HG03108 (cell line): ENCODE measurements around the gene UMOD.

Source experiments
- ATAC-seq: cut with Tn5 transposase; IDR thresholded peaks from one replicate; pipeline ENCODE4 v1.9.1; 2021; ENCODE audit warnings: moderate library complexity; ENCODE audit not compliant: unreplicated experiment

Gene UMOD

DNA sequence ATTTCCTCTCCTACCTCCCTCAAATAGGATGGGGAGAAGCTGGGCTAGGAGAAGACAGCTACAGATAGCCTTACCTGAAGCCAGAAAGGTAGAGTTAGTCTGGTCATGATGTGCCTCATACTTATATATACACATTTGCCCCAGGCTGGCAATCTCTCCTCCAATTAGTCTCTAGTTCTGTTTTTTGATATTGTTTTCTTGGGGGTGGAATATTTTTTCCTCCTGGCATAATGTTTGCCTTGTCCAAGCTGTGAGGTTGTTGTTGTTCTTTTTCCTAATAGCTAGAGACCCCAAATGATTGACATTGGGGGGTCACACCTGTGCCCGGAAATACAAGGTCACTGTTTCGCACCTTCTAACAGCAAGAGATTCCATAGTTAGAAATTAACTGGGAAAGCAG, at the start of gene UMOD:
UMOD (minus strand) TSS at position 101 of the 400 bp plus-strand sequence. CDS start 1,978 bp downstream, outside the sequence.
- no peak for ATAC-seq

DNA sequence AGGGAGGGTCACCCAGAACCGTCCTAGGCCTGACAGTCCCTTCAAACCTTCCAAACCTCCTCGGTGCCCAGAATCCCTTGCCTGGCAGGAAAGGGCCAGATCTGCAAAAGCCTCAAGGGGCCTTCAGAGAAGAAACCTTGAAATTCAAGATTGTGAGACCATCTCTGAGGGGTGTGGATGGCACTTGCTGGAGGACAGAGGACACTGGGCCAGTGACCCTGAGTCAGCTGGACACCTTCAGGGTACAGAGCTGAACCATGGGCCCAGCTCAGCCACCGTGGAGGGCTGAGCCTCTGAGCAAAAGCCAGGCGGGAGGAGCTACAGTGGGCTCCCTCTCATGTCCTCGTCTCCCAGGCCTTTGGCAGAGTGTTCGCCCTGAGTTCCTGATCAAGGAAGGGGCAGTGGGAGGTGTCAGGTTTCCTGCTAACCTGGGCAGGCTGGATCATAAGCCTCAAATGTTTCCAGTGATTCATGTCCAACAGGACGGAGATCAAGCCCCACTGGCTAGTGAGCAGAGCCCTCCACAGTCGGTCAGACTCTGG, 49.0 kb upstream of the UMOD start:
- ATAC-seq: no peak

DNA sequence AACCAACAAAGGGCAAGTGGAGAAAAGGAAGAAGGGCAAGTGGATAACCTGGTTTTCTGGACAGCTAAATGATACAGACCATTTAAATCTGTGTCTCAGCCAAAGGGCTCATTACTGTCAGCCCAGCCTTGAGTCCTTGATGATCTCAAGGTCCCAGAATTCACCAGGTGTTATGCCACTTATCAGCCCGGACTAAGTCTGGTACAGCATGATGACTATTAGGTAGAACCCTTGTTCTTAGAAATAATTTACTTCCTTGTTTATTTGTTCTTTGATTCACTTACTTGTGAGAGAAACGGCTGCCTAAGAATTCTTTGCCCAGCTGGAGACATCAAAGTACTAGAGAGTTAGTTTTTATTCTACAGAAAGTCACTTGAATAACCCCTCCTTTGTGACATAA, 48.6 kb upstream of the UMOD start:
- no peak for ATAC-seq

DNA sequence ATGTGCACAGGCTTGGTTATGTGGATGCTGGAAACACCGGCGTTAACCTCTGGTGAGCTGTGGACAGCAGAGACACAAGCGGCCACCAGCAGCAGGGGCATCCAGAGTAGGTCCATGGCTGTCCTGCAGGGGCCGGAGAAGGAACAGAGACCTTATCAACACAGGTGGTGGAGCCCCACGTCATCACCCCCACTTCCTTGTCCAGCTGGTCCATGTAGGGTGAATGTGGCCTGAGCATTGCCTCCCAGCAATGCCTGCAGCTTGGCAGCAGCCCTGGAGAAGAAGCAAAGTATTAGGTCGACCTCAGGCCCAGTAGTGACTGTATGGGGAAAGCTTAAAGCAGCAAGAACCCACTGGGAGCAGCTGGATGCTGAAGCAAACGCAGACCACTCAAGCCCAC, 46.7 kb upstream of the UMOD start:
- no peak for ATAC-seq

DNA sequence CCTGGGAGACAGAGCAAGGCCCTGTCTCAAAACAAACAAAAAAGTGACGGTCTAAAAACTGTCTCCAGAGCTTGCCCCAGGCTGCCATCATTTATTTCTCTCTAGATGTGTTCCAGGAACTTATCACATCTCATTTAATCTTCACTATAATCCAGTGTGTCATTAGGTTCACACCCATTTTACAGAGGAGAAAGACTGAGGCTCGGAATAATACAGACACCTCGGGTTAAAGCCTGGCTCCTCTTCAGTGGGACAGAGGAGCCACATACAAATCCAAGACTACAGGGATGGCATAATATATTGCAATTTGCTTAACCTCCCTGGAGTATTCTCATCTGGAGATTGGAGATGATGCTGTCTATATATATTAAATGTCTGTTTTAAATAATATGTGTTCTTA, 46.1 kb upstream of the UMOD start:
- no peak for ATAC-seq

DNA sequence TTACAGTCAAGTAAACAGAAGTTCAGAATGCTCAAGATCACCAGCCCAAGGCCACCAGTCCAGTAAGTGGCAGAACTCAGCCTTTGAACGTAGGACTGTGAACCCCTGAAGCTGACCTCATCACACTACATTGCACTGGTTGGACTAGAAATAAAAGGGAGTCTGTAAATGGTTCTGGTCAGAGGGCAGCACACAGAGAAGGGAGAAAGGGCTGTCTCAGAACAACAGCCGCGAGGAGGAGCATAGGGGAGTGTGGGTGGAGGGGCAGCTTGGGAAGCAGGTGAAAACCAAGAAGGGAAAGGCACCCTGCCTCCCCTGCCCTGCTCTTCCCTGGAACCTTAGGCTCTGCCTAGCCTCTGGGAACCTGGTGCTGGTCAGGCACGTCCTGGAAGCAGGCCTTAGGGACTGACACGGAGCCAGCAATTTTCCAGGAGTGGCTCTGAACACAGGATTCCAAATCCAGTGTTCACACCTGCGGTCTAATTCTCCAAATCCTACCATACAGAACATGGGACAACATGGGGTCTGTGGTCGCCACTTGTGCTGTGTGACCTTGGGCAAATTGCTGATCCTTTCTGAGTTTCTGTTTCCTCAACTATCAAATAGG, 45.1 kb upstream of the UMOD start:
- no peak for ATAC-seq

DNA sequence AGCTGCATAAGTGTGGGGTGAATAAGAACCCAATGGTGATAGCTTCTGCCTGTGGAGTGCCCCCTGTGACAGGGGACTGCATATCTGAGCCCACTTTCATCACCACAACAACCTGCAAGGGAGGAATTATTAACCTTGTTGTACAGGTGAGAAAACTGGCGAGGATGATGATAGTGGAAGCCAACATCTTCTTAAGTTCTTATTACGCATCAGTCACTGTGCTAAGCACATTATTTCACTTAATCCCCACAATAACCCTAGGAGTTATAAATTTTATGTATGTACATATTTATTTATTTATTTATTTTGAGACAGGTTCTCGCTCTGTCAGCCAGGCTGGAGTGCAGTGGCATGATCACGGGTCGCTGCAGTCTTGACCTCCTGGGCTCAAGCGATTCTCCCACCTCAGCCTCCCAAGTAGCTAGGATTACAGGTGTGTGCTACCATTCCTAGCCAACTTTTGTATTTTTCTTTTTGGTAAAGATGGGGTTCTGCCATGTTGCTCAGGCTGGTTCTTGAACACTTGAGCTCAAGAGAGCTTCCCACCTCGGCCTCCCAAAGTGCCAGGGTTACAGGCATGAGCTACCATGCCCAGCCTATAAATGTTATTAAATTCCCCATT, 44.4 kb upstream of the UMOD start:
- ATAC-seq: no peak

DNA sequence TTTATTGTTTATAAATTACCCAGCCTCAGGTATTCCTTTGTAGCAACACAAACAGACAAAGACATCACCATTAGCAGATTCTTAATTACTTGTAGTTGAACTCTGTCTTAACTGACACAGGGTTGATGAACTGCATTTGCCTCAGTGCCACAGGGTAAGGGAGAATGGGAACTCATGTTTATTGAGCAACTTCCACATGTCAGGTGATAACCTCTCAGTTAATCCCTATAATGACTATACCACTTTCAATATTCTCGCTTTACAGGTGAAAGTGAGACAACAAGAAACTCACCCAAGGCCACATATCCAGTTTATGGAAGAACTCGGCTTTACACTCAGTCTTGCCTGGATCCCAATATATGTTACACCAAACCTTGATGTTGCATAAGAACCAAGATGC, 43.4 kb upstream of the UMOD start:
- ATAC-seq: no peak

DNA sequence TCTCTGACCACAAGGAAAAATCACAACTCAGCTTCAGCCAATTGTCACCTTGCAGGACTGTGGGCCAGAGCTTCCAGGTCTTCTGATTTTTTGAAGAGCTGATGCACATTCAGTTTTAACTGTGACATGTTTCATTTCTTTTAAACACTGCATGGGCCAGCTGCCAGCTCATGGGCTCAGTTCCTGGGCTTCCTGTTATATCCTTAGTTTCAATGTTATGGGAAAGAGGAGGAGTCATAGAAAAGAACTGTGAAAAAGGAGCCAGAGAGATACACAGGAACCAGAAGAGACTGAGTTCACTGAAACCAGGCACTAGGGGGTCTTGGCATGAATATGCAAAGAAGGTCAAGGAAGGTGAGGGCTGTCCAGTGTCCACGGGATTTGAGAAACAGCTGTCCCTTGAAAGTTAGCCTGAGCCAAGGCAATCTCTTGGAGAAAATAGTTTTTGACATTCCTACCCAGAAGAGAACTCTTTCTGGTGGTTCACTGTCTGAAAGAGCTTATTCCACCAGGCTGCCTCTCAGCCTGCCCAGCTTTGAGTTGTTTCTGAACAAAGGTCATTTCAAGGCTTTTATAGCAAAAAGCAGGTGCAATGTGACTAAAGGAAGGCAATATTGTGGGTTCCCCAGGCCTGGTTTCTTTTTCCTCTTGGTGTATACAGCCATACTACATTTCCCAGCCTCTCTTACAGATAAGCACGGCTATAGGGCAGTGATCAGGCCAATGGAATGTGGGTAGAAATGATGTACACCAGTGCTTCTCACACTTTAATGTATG, 41.5 kb upstream of the UMOD start:
- no peak for ATAC-seq

DNA sequence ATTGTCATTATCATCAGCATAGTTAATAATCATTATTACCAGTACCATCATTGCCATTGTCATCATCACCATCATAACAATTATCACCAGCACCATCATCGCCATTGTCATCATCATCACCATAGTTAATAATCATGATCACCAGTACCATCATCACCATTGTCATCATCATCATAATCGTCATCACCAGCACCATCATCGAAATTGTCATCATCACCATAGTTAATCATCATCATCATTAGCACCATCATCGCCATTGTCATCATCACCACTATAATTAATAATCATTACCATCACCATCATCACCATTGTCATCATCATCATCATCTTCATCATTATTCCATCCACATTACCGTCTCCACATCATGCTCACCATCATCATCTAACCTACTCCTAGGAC, 38.5 kb upstream of the UMOD start:
- ATAC-seq: no peak

DNA sequence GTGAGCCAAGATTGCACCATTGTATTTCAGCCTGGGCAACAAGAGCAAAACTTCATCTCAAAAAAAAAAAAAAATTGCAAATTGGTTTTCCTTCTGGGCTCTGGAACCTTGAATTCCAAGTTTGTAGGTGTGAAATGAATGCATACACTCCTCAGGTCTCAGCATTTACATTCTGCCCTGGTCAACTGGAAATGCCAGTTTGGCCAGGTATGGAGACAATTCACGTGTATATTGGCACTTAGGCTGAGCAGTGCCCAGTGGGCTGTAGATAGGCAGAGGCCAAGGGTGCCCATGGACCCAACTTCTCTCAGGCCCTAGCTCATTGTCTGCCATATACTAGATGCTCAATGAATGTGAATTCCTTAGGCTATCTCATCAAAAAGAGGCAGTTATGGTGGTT, 36.3 kb upstream of the UMOD start:
- no peak for ATAC-seq

DNA sequence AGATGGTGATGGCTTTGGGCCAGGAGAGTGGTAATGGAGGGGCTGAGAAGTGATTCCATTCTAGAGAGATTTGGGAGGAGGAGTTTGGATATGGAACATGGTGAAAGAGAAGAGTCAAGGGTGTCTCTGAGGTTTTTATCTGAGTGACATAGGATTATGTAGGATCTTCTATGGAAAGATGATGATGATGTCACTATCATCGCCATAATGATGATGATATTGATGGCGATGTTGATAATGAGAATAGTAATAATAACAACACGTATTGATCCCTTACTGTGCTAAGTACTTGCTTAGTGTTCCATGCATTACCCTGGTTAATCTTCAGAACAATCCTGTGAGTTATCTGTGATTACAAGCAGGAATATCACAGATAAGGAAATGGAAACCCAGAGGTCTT, 35.5 kb upstream of the UMOD start:
- ATAC-seq: no peak

DNA sequence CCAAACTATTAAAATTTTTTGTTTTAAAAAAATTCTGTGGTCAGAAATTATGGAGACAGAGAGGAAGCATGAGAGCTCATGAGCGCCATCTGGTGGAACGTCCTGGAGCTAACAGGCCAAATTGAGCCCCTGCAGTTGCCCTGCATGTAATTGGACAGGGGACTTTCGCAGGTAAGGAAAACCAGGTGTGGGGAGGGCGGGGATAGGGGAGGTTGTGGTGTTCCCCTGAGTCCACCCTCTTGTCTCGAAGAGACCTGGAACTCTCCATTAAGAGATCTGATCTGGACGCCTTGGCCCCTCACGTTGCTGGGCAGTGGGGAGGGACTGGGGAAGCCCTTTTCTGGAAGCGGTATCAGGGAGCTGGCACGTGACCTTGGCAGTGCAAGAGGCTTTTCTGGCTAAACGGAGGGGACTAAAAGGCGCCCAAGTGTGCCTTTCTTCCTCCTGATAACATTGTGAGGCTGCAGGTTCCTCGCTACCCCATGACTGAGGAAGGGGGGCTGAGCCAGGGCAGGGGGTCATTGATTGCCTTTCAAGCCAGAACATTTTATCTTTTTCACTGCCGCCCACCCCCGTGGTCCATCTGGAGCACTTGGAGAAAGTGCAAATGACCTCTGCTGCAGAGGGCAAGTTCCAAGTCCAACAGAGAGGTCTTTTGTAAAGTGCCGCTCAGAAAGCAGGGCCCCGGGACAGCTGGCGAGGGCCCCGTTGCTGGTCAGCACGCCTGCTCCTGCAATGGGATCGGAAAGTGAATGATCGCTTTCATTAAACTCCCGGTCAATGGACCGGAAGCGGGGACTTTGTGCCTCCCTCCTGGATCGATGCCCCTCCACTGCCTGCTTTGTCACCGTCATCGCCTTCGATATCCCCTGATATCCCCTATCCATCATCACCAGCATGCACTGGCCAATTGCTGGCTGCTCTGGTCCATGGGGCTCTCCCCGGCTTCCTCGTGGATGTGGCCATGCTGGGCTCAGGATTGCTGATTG, 33.6 kb upstream of the UMOD start:
- ATAC-seq: no peak

DNA sequence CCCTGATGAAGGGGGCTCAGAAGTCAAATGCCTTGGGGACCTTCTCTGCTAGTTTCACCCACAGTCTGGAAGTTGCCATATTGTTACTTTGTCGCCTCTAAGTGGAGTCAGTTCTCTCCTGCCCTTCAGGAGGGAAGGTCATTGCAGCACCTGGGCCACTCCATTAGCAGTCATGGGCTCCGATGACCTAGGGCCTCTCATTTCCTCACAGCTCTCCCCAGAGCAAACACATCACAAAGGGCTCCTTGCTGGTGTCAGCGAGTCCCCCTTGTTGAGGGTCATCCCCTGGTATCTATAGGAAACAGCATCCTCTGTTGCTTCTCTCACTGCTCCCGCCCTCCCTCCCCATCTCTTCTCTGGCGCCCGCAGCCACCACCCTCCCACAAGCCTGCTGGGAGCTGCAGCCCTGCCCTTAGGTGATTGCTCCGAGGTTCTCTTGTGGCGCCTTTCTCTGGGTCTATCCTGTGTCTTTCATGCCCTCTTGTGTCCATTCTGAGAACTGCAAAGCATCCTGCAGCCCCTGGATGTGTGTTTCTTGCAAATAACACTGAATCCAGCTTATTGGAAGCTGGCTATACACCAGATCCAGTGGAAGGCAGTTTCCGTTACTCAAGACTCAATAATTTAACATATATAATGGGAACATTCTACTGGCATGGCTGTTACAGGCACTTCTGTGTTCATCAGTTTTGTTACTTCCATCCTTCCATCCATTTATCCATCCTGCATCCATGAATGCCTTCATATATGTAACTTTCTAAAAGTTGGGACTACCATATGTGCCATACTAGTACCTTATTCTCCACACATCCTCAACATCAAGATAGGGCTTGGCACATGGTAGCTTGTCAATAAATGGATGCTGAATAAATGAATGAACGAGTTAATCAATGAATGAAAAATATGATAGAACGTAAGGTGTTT, 30.9 kb upstream of the UMOD start:
- ATAC-seq: no peak

DNA sequence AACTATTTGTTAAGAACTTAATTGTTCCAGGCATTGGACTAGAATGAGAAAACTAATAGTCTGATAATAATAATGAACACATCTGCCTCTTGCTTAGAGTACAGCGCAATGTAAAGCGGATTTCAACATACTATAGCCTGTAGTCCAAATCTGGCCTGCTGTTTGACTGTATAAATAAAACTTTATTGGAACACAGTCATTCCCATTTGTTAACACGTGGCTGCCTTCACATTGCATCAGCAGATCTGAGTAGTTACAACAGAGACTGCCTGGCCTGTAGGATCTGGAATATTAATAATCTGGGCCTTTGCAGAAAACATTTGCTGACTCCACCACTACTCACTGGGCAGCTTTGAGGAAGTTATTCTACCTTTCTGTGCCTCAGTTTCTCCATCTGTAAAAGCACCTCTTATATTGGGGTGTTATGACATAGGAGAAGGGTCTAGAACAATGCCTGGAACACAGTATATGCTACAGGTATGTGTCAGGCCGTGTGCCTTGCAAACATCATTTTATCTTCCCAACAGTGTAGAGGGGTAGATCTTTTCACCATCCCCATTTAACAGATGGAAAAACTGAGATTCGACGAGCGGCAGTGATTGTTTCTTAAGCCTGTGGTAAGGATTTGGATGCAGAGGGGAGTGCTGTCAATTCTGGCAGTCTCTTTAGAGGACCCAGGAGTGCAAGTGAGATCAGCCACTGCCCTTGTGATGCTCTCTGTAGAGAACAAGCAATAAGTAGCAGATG, 29.9 kb upstream of the UMOD start:
- ATAC-seq: no peak

DNA sequence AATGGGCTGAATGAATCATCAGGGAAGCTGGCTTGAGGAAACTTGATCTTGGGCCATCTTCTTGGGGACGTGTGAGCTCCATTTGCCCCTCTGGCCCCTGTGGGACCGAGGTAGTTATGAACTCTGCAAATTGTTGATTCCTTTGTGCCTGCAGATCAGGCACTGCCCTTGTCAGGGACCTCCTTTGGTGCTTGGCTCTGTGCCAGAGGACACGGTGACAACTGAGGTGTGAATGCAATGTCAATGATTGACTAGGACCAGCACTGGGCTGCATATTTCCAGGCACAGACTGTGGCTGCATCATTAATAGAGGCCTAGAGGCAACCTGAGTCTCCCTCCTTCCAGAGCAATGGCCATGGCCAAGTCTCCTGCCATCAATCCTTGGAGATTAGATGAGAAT, 28.3 kb upstream of the UMOD start:
- no peak for ATAC-seq

DNA sequence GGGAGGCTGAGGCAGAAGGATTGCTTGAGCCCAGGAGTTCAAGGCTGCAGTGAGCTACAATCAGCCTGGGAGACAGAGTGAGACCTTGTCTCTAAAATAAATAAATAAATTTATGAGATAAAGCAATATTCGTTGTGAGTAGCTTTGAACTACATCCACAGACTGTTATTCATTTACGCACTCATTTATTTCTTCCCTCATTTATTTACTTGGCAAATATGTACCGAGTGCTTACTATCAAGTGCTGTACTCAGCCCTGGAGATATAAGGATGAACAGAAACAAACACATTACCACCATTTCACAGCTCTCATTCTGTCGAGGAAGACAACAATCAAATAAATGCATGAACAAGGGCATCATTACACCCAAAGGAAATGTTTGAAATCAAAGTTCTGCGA, 24.7 kb upstream of the UMOD start:
- no peak for ATAC-seq

DNA sequence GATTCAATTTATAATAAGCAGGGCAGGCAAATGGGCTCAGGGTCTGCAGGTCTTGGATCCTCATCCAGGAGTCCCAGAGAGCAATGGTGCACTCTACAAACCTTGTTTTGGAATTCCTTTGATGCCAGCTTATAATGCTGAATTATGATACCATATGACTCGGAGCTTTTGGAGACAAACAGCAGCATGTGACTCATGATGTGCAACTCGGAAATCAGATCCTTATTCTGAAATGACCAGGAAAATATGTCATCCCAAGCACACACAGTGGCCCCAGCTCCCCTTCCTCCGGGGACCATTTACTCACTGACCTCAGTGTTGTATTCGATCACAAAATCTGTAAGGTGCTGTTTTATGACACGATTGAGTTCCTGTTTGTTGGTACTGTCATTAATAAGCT, 20.2 kb upstream of the UMOD start:
- no peak for ATAC-seq

DNA sequence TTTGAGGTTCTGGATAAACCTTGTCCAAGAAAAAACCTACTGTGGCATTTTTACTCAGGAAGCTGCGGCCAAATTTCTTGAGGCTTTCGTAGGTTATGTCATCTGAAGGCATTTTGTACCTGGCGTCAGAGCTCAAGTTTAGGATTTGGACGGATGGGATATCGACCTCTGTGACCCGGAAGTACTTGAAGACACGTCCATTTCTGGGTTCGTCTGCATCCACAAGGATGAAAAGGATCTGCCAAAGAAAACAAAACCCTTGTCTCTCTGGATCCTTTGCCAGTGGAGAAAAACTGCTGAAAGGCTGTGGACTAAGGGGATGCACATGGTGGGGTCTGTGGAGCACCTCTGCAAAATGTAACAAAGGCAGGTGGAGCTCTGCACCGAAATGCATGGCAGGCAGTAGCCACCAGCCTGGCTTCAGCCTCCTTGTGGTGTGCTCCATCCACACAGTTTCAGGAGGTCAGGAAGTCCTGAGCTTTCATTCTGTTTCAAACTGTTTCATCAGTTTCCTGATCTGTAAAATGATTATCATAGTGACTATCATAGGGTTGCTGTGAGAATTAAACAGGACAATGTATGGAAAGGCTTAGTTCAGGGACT, 17.0 kb upstream of the UMOD start:
- no peak for ATAC-seq
